ENCODE measurements around the gene XBP1. TPM values are rescaled to one million over a fixed set of nuclear protein-coding genes. Genes with fewer than 3 reads are reported as not detected.
A peak's percentile ranks its signal among the peaks of the same experiment; 100 is the strongest.
"Not testable (repeated sequence)": the region's sequence is repeated elsewhere in the genome, so short reads cannot be mapped to it uniquely, and the experiment has no call there.

XBP1 gene
- total RNA-seq, 1 donor from 2014 or later, result 73.1 TPM

GRCh38 chr22:28830441-28830840 is 30.1 kb upstream of the XBP1 start:
- no peak for TF ChIP-seq CTCF (IDR thresholded peaks at IDR 0.05; ENCODE audit: unreplicated experiment)
- DNase-seq (ENCODE audit: low spot score in 2 of 2, unreplicated experiment in 2 of 2), result no peak
- no peaks in the 10 kb centered on the region for H3K27me3 Mint-ChIP-seq (ENCODE audit: low read depth)
- H3K27ac Mint-ChIP-seq, result no peak overlapping the region
- no peaks in the 10 kb centered on the region for H3K9me3 Mint-ChIP-seq
- H3K36me3 Mint-ChIP-seq, result peaks cover 12% of the 10 kb centered on the region
- H3K4me3 Mint-ChIP-seq, result no peak overlapping the region
- no peaks in the 10 kb centered on the region for H3K4me1 Mint-ChIP-seq

- Mint-ChIP-seq H3K27ac (no peak overlapping the region), H3K4me3 (no peak overlapping the region), H3K9me3 (no peaks in the 10 kb centered on the region), H3K27me3 (ENCODE audit: low read depth) (no peaks in the 10 kb centered on the region), H3K4me1 (no peaks in the 10 kb centered on the region), H3K36me3 (peaks cover 12% of the 10 kb centered on the region)
- peak; percentile 92 for TF ChIP-seq CTCF (IDR thresholded peaks at IDR 0.05; ENCODE audit: unreplicated experiment)
- DNase-seq (ENCODE audit: low spot score in 2 of 2, unreplicated experiment in 2 of 2), result peak; percentile 31 to 73
Observed at GRCh38 chr22:28829358-28830181, 29.2 kb upstream of the XBP1 start.

GRCh38 chr22:28826921-28827320 is 26.6 kb upstream of the XBP1 start:
- no peak for DNase-seq (ENCODE audit: low spot score in 2 of 2, unreplicated experiment in 2 of 2)
- Mint-ChIP-seq H3K36me3 (peaks cover 12% of the 10 kb centered on the region), H3K4me3 (no peak overlapping the region), H3K27ac (no peak overlapping the region), H3K4me1 (peaks cover 8% of the 10 kb centered on the region), H3K27me3 (ENCODE audit: low read depth) (no peaks in the 10 kb centered on the region), H3K9me3 (no peaks in the 10 kb centered on the region)
- TF ChIP-seq CTCF (IDR thresholded peaks at IDR 0.05; ENCODE audit: unreplicated experiment), result no peak

- not testable (repeated sequence) for H3K4me3 Mint-ChIP-seq; DNase-seq (ENCODE audit: low spot score in 2 of 2, unreplicated experiment in 2 of 2)
- peaks cover 12% of the 10 kb centered on the region for H3K36me3 Mint-ChIP-seq
Observed at GRCh38 chr22:28826430-28826829, 26.1 kb upstream of the XBP1 start.

GRCh38 chr22:28824455-28824854 is 24.1 kb upstream of the XBP1 start:
- not testable (repeated sequence) for H3K27me3 Mint-ChIP-seq (ENCODE audit: low read depth); H3K4me1 Mint-ChIP-seq; H3K9me3 Mint-ChIP-seq

More at GRCh38 chr22:28826430-28826829, 26.1 kb upstream of the XBP1 start:
- H3K27ac Mint-ChIP-seq; H3K4me1 Mint-ChIP-seq; H3K27me3 Mint-ChIP-seq (ENCODE audit: low read depth); H3K9me3 Mint-ChIP-seq: not testable (repeated sequence)

GRCh38 chr22:28822930-28823551 is 22.7 kb upstream of the XBP1 start:
- H3K27ac Mint-ChIP-seq, result peak overlapping the region; percentile 74
- H3K4me3 Mint-ChIP-seq, result no peak overlapping the region

More at GRCh38 chr22:28824455-28824854, 24.1 kb upstream of the XBP1 start:
- DNase-seq (ENCODE audit: low spot score in 2 of 2, unreplicated experiment in 2 of 2); H3K27ac Mint-ChIP-seq; H3K4me3 Mint-ChIP-seq: not testable (repeated sequence)
- H3K36me3 Mint-ChIP-seq, result peaks cover 12% of the 10 kb centered on the region

More at GRCh38 chr22:28822930-28823551, 22.7 kb upstream of the XBP1 start:
- DNase-seq (ENCODE audit: low spot score in 2 of 2, unreplicated experiment in 2 of 2), result no peak
- Mint-ChIP-seq H3K9me3 (no peaks in the 10 kb centered on the region), H3K36me3 (peaks cover 12% of the 10 kb centered on the region), H3K27me3 (ENCODE audit: low read depth) (no peaks in the 10 kb centered on the region), H3K4me1 (peaks cover 20% of the 10 kb centered on the region)
- TF ChIP-seq CTCF (IDR thresholded peaks at IDR 0.05; ENCODE audit: unreplicated experiment), result no peak

Measured in mesothelial cell of epicardium (in vitro differentiated cells).